Measurements from ENCODE around the gene PARP15.

DNA sequence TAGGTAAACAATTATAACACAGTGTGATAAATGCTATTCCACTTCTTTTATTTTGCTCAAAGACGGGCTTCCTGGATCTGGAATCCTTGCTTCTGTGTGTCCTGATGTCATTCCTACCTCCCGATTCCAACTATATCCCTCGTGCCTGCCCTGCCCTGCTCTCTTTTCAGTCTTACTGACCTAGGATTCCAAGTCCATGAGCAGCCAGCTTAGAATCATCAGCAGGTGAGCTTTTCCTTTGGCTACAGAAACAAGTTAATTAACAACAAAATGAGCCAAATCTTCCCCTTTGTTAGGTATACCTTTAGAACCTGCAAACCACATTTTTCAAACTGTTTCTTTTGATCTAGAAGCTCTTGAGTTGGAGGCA, 40.8 kb upstream of the PARP15 start:
- TF ChIP-seq TAF1 (IDR thresholded peaks at IDR 0.05; ENCODE audit: low read depth, low read length) (no peak), POLR2A (IDR thresholded peaks at IDR 0.05; ENCODE audit: low read depth, low read length) (no peak), SPI1 (IDR thresholded peaks at IDR 0.05; ENCODE audit: low read depth, low read length) (no peak)

Measured in GM12891 (cell line).